Neural cell (in vitro differentiated cells): ENCODE measurements around the gene UNC79. TPM values are rescaled to one million over a fixed set of nuclear protein-coding genes. Genes with fewer than 3 reads are reported as not detected.

Experiments
- H2AFZ ChIP-seq: fragments of 200-600, 300-800 bp; sonication (generic), shearing (Covaris generic); 2 replicates; pipeline ENCODE4 v1.6.0; 2014; ENCODE audit warnings: low read depth, mild to moderate bottlenecking, antibody characterized with exemption, low read length, moderate library complexity
- H3F3A ChIP-seq: fragments of 200-600 bp; shearing (Covaris generic); 2 replicates; pipeline ENCODE4 v1.6.1; 2016; ENCODE audit warnings: mild to moderate bottlenecking, moderate library complexity, mixed read lengths, antibody characterized with exemption, low read length; ENCODE audit not compliant: insufficient read depth, poor library complexity, severe bottlenecking
- H3K27ac ChIP-seq: fragments of 200-600, 300-800 bp; sonication (generic), shearing (Covaris generic); 2 replicates; pipeline ENCODE4 v1.5.1; 2014; ENCODE audit warnings: mild to moderate bottlenecking, low read length, moderate library complexity
- H3K27me3 ChIP-seq: fragments of 300-800, 200-600 bp; sonication (generic), shearing (Covaris generic); 2 replicates; pipeline ENCODE4 v1.6.0; 2014; ENCODE audit warnings: mild to moderate bottlenecking, low read depth, low read length, moderate library complexity; ENCODE audit not compliant: insufficient read depth
- H3K36me3 ChIP-seq: fragments of 300-800, 200-600 bp; sonication (generic), shearing (Covaris generic); 2 replicates; pipeline ENCODE4 v1.5.1; 2014; ENCODE audit warnings: mild to moderate bottlenecking, antibody characterized with exemption, low read length, moderate library complexity; ENCODE audit not compliant: insufficient read depth
- H3K4me2 ChIP-seq: fragments of 300-800, 200-600 bp; sonication (generic), shearing (Covaris generic); 2 replicates; pipeline ENCODE4 v1.6.0; 2014; ENCODE audit warnings: mild to moderate bottlenecking, low read length
- H3K4me3 ChIP-seq: fragments of 300-800, 200-600 bp; sonication (generic), shearing (Covaris generic); 2 replicates; pipeline ENCODE4 v1.5.1; 2014; ENCODE audit warnings: mild to moderate bottlenecking, low read length, moderate library complexity
- H3K79me2 ChIP-seq: fragments of 200-600 bp; shearing (Covaris generic); replicated peaks from 2 replicates; pipeline ENCODE4 v1.6.0; 2014; ENCODE audit warnings: mild to moderate bottlenecking, low read length, moderate library complexity; ENCODE audit not compliant: insufficient read depth
- H3K9ac ChIP-seq: fragments of 300-800, 200-600 bp; sonication (generic), shearing (Covaris generic); 2 replicates; pipeline ENCODE4 v1.6.1; 2016; ENCODE audit warnings: mild to moderate bottlenecking, low read length, mixed read lengths
- H3K9me2 ChIP-seq: fragments of 200-600 bp; shearing (Covaris generic); 2 replicates; pipeline ENCODE4 v1.6.1; 2016; ENCODE audit warnings: mild to moderate bottlenecking, low read length, mixed read lengths; ENCODE audit not compliant: insufficient read depth
- H3K9me3 ChIP-seq: fragments of 200-600, 300-800 bp; sonication (generic), shearing (Covaris generic); 2 replicates; pipeline ENCODE4 v1.6.1; 2016; ENCODE audit warnings: mild to moderate bottlenecking, mixed run types, low read length, moderate library complexity, mixed read lengths
- H4K20me1 ChIP-seq: fragments of 200-600 bp; shearing (Covaris generic); 2 replicates; pipeline ENCODE4 v1.6.1; 2016; ENCODE audit warnings: mild to moderate bottlenecking, mixed run types; ENCODE audit not compliant: insufficient read depth
- EP300 ChIP-seq: fragments of 450-650 bp; conservative IDR thresholded peaks from 2 replicates; pipeline ENCODE4 v1.6.1; 2014; ENCODE audit warnings: antibody characterized with exemption, mild to moderate bottlenecking, moderate library complexity; ENCODE audit not compliant: poor library complexity, severe bottlenecking
- EZH2 ChIP-seq: fragments of 200-600, 300-800 bp; shearing (Covaris generic), sonication (generic); IDR thresholded peaks from 2 replicates; pipeline ENCODE4 v1.6.1; 2014; ENCODE audit warnings: antibody characterized with exemption, low read length, borderline replicate concordance, mild to moderate bottlenecking; ENCODE audit not compliant: insufficient read depth, poor library complexity, severe bottlenecking
- MXI1 ChIP-seq: fragments of 450-650 bp; conservative IDR thresholded peaks from 2 replicates; pipeline ENCODE4 v1.6.1; 2014; ENCODE audit warnings: antibody characterized with exemption, mild to moderate bottlenecking; ENCODE audit not compliant: poor library complexity, severe bottlenecking
- POLR2AphosphoS5 ChIP-seq: IDR thresholded peaks from 2 replicates; pipeline ENCODE4 v1.6.1; 2012
- RAD21 ChIP-seq: fragments of 450-650 bp; conservative IDR thresholded peaks from 2 replicates; pipeline ENCODE4 v1.6.1; 2014; ENCODE audit warnings: antibody characterized with exemption, mild to moderate bottlenecking, moderate library complexity
- SMC3 ChIP-seq: fragments of 450-650 bp; conservative IDR thresholded peaks from 2 replicates; pipeline ENCODE4 v1.6.1; 2014; ENCODE audit warnings: antibody characterized with exemption, mild to moderate bottlenecking, moderate library complexity; ENCODE audit not compliant: poor library complexity
- TAF1 ChIP-seq: IDR thresholded peaks from 2 replicates; pipeline ENCODE4 v1.6.1; 2012; ENCODE audit warnings: low read depth
- polyA plus RNA-seq: library from polyadenylated mRNA; depleted of rRNA; stranded (reverse); fragments of >200 nt; gene quantifications from 2 replicates; pipeline ENCODE4 v1.2.3, GENCODE V29; 2014
- TF ChIP-seq, protein P1 (sequence below): fragments of 450-650 bp; IDR thresholded peaks from 2 replicates; pipeline ENCODE4 v1.5.1; 2014; ENCODE audit warnings: antibody characterized with exemption, mild to moderate bottlenecking, moderate library complexity; ENCODE audit not compliant: poor library complexity, severe bottlenecking
- TF ChIP-seq, protein P2 (sequence below): IDR thresholded peaks from 2 replicates; pipeline ENCODE4 v1.6.1; 2012; ENCODE audit warnings: borderline replicate concordance

Gene UNC79
- polyA plus RNA-seq, 1 donor from 2014 or later: 22.6 TPM

DNA sequence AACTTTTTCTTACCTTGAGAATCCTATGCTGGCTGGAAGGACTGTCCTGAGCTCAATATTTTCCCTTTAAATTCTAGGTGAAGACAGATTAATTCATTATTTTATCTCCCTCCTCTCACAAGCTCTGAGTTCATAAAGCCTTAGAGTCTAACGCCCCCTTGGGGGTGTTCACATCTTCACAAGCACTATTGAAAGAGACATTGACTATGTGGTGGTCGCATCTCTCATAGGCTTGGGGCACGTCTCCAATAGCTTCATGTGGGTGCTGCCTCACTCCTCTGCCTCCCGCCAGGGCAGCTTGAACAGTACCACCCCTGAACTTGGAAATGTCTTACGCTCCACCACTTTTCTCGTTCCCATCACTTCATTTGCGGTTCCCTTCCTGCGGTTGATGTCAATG, 106.2 kb downstream of the UNC79 start:
- TF ChIP-seq EP300 (no peak), MXI1 (no peak), RAD21 (peak; percentile 47), EZH2 (no peak), TAF1 (no peak), POLR2AphosphoS5 (no peak), SMC3 (no peak)
- TF ChIP-seq, protein P1, sequence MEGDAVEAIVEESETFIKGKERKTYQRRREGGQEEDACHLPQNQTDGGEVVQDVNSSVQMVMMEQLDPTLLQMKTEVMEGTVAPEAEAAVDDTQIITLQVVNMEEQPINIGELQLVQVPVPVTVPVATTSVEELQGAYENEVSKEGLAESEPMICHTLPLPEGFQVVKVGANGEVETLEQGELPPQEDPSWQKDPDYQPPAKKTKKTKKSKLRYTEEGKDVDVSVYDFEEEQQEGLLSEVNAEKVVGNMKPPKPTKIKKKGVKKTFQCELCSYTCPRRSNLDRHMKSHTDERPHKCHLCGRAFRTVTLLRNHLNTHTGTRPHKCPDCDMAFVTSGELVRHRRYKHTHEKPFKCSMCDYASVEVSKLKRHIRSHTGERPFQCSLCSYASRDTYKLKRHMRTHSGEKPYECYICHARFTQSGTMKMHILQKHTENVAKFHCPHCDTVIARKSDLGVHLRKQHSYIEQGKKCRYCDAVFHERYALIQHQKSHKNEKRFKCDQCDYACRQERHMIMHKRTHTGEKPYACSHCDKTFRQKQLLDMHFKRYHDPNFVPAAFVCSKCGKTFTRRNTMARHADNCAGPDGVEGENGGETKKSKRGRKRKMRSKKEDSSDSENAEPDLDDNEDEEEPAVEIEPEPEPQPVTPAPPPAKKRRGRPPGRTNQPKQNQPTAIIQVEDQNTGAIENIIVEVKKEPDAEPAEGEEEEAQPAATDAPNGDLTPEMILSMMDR: peak; percentile 30
- TF ChIP-seq, protein P2, sequence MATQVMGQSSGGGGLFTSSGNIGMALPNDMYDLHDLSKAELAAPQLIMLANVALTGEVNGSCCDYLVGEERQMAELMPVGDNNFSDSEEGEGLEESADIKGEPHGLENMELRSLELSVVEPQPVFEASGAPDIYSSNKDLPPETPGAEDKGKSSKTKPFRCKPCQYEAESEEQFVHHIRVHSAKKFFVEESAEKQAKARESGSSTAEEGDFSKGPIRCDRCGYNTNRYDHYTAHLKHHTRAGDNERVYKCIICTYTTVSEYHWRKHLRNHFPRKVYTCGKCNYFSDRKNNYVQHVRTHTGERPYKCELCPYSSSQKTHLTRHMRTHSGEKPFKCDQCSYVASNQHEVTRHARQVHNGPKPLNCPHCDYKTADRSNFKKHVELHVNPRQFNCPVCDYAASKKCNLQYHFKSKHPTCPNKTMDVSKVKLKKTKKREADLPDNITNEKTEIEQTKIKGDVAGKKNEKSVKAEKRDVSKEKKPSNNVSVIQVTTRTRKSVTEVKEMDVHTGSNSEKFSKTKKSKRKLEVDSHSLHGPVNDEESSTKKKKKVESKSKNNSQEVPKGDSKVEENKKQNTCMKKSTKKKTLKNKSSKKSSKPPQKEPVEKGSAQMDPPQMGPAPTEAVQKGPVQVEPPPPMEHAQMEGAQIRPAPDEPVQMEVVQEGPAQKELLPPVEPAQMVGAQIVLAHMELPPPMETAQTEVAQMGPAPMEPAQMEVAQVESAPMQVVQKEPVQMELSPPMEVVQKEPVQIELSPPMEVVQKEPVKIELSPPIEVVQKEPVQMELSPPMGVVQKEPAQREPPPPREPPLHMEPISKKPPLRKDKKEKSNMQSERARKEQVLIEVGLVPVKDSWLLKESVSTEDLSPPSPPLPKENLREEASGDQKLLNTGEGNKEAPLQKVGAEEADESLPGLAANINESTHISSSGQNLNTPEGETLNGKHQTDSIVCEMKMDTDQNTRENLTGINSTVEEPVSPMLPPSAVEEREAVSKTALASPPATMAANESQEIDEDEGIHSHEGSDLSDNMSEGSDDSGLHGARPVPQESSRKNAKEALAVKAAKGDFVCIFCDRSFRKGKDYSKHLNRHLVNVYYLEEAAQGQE: no peak
- no peak overlapping the region for H2AFZ ChIP-seq
- no peaks in the 10 kb centered on the region for H3F3A ChIP-seq

DNA sequence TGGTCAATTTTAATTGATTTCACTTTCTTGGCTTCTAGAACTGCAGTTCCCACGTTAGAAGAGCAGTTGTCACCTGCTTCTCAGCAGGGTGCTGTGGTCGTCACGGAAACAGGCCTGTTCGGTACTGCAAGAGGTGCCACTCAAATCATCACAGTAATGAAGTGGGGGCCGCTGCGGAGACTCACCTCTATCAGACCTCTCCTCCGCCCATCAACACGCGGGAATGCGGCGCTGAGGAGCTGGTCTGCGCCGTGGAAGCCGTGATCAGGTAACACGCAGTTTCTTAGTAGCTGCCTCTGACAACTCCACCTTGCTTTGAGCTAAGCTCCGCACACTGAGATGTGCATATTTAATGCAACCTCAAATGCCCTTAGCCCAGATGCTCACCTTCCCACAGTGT, 107.2 kb downstream of the UNC79 start:
- H4K20me1 ChIP-seq: no peaks in the 10 kb centered on the region
- no peaks in the 10 kb centered on the region for H3K9me3 ChIP-seq
- peak overlapping the region; percentile 1 for H3K4me2 ChIP-seq
- peak; percentile 75 for TF ChIP-seq EP300
- TF ChIP-seq SMC3: peak; percentile 33
- TF ChIP-seq TAF1: no peak
- TF ChIP-seq EZH2: no peak
- TF ChIP-seq, protein P2: peak; percentile 56
- peak; percentile 49 for TF ChIP-seq MXI1
- no peak for TF ChIP-seq RAD21
- peak; percentile 25 for TF ChIP-seq POLR2AphosphoS5
- TF ChIP-seq, protein P1: no peak
- H3K36me3 ChIP-seq: peaks cover 15% of the 10 kb centered on the region
- no peaks in the 10 kb centered on the region for H3K9me2 ChIP-seq
- H3K27ac ChIP-seq: peak overlapping the region; percentile 84
- peak overlapping the region; percentile 51 for H3K4me3 ChIP-seq
- H3K9ac ChIP-seq: peak overlapping the region; percentile 45
- no peaks in the 10 kb centered on the region for H3K79me2 ChIP-seq
- no peaks in the 10 kb centered on the region for H3F3A ChIP-seq
- H3K27me3 ChIP-seq: no peaks in the 10 kb centered on the region
- H2AFZ ChIP-seq: no peak overlapping the region

More for the DNA sequence above, 106.2 kb downstream of the UNC79 start:
- Histone ChIP-seq H3K4me2 (no peak overlapping the region), H3K36me3 (peaks cover 10% of the 10 kb centered on the region), H3K9me3 (no peaks in the 10 kb centered on the region), H3K79me2 (no peaks in the 10 kb centered on the region), H3K4me3 (peak overlapping the region; percentile 51), H4K20me1 (no peaks in the 10 kb centered on the region), H3K27ac (peak overlapping the region; percentile 84), H3K9me2 (no peaks in the 10 kb centered on the region), H3K9ac (peak overlapping the region; percentile 40), H3K27me3 (no peaks in the 10 kb centered on the region)
